Measurements from ENCODE around the gene CDH2.

GRCh38 chr18:28183418-28184078 is 6.6 kb upstream of the CDH2 start:
- TF ChIP-seq CTCF (conservative IDR thresholded peaks at IDR 0.05) (no peak), EZH2 (IDR thresholded peaks at IDR 0.05; ENCODE audit: low read depth) (no peak)
